Measurements from ENCODE around the gene CCDC102A. TPM values are rescaled to one million over a fixed set of nuclear protein-coding genes. Genes with fewer than 3 reads are reported as not detected.

The CCDC102A gene
- total and polyA plus RNA-seq, 9 of the 15 experiments (the other 6 are each of a cell fraction or from before 2014, with no cell fraction given), result 0.03 to 4.9 (median 1.4) TPM

GRCh38 chr16:57535680-57536305 is 578 bp downstream of the CCDC102A start (continued):
- TF ChIP-seq ZNF280A (IDR thresholded peaks at IDR 0.05; ENCODE audit: low read depth, partially characterized antibody), result no peak
- TF ChIP-seq MEIS2 (IDR thresholded peaks at IDR 0.05; ENCODE audit: partially characterized antibody), result no peak
- TF ChIP-seq ZFP1 (CRISPR knock-in tag; IDR thresholded peaks at IDR 0.05), result no peak
- TF ChIP-seq FOXA3 (CRISPR knock-in tag; conservative IDR thresholded peaks at IDR 0.05 in 1 of 2, IDR thresholded peaks at IDR 0.05 in 1 of 2), result no peak
- TF ChIP-seq ZEB2 (IDR thresholded peaks at IDR 0.05), result no peak
- TF ChIP-seq E2F6 (IDR thresholded peaks at IDR 0.05; ENCODE audit: borderline replicate concordance in 1 of 2, extremely low read depth in 1 of 2, insufficient read depth in 1 of 2, insufficient read length in 1 of 2, low read depth in 1 of 2, low read length in 1 of 2, poor library complexity in 1 of 2, severe bottlenecking in 1 of 2), result peak; percentile 30 to 31
- TF ChIP-seq ELF1 (tag; IDR thresholded peaks at IDR 0.05), result no peak
- TF ChIP-seq POLR2G (IDR thresholded peaks at IDR 0.05; ENCODE audit: low read depth, low read length), result no peak
- no peak for TF ChIP-seq SLC30A9 (CRISPR knock-in tag; IDR thresholded peaks at IDR 0.05)
- no peak for TF ChIP-seq DMBX1 (CRISPR knock-in tag; IDR thresholded peaks at IDR 0.05; ENCODE audit: borderline replicate concordance)
- TF ChIP-seq RBBP5 (IDR thresholded peaks at IDR 0.05; ENCODE audit: borderline replicate concordance, insufficient read depth, low read length, poor library complexity, severe bottlenecking), result no peak
- TF ChIP-seq HNRNPLL (IDR thresholded peaks at IDR 0.05; ENCODE audit: low read depth, low read length, poor library complexity, severe bottlenecking), result peak; percentile 80
- TF ChIP-seq ZNF124 (CRISPR knock-in tag; IDR thresholded peaks at IDR 0.05), result no peak
- TF ChIP-seq GATA2 (CRISPR knock-in tag; IDR thresholded peaks at IDR 0.05), result no peak
- TF ChIP-seq NR2C2 (CRISPR knock-in tag; IDR thresholded peaks at IDR 0.05), result no peak
- no peak for TF ChIP-seq NR2C2 (tag; IDR thresholded peaks at IDR 0.05)
- no peak for TF ChIP-seq ZC3H11A (IDR thresholded peaks at IDR 0.05; ENCODE audit: low read depth, low read length)
- TF ChIP-seq ATF2 (CRISPR knock-in tag; IDR thresholded peaks at IDR 0.05), result no peak
- no peak for TF ChIP-seq ZNF239 (CRISPR knock-in tag; IDR thresholded peaks at IDR 0.05)
- TF ChIP-seq ZNF583 (CRISPR knock-in tag; IDR thresholded peaks at IDR 0.05), result no peak
- no peak for TF ChIP-seq SAP30 (IDR thresholded peaks at IDR 0.05; ENCODE audit: borderline replicate concordance, insufficient read depth, low read depth, low read length, poor library complexity, severe bottlenecking)
- no peak for TF ChIP-seq GTF2A2 (tag; IDR thresholded peaks at IDR 0.05)
- no peak for TF ChIP-seq ZNF212 (CRISPR knock-in tag; IDR thresholded peaks at IDR 0.05)

All from K562 (cell line).